CD4-positive, alpha-beta T cell treated with Interferon gamma for 1 hour (primary cell): ENCODE results near the gene FAM161A.
"Not testable (repeated sequence)": the region's sequence is repeated elsewhere in the genome, so short reads cannot be mapped to it uniquely, and the experiment has no call there.

Experiments
- DNase-seq: peaks from one replicate; pipeline ENCODE4 v3.0.0-alpha.2; 2020

Gene FAM161A

GRCh38 chr2:61833971-61834370 lies 19.9 kb downstream of the FAM161A start:
- DNase-seq: no peak

GRCh38 chr2:61832183-61832841 lies 21.5 kb downstream of the FAM161A start:
- DNase-seq: no peak

- no peak for DNase-seq
Observed at GRCh38 chr2:61822255-61822654, 31.6 kb downstream of the FAM161A start.

GRCh38 chr2:61816480-61817355 lies 37.1 kb downstream of the FAM161A start:
- DNase-seq: no peak

GRCh38 chr2:61814539-61815160 lies 39.2 kb downstream of the FAM161A start:
- DNase-seq: no peak

- DNase-seq: not testable (repeated sequence)
Observed at GRCh38 chr2:61813314-61813713, 40.5 kb downstream of the FAM161A start.

GRCh38 chr2:61811821-61812220 lies 42.0 kb downstream of the FAM161A start:
- no peak for DNase-seq

GRCh38 chr2:61810203-61810602 lies 43.7 kb downstream of the FAM161A start:
- DNase-seq: not testable (repeated sequence)

GRCh38 chr2:61808693-61809092 lies 45.2 kb downstream of the FAM161A start:
- not testable (repeated sequence) for DNase-seq

- DNase-seq: no peak
Observed at GRCh38 chr2:61807036-61807757, 46.7 kb downstream of the FAM161A start.

- DNase-seq: no peak
Observed at GRCh38 chr2:61802548-61802947, 51.3 kb downstream of the FAM161A start.

- DNase-seq: no peak
Observed at GRCh38 chr2:61799099-61799498, 54.8 kb downstream of the FAM161A start.

GRCh38 chr2:61797446-61797845 lies 56.4 kb downstream of the FAM161A start:
- DNase-seq: not testable (repeated sequence)

GRCh38 chr2:61795408-61795807 lies 58.5 kb downstream of the FAM161A start:
- DNase-seq: no peak

- DNase-seq: peak; percentile 77
Observed at GRCh38 chr2:61793389-61793836, 60.4 kb downstream of the FAM161A start.

- DNase-seq: no peak
Observed at GRCh38 chr2:61792355-61792890, 61.4 kb downstream of the FAM161A start.

GRCh38 chr2:61789807-61790602 lies 63.9 kb downstream of the FAM161A start:
- DNase-seq: no peak

- no peak for DNase-seq
Observed at GRCh38 chr2:61787941-61788563, 65.8 kb downstream of the FAM161A start.

- DNase-seq: no peak
Observed at GRCh38 chr2:61786876-61787275, 67.0 kb downstream of the FAM161A start.

GRCh38 chr2:61785583-61785982 lies 68.3 kb downstream of the FAM161A start:
- DNase-seq: no peak

- DNase-seq: no peak
Observed at GRCh38 chr2:61784643-61785042, 69.2 kb downstream of the FAM161A start.
